NCI-H128 (cell line): ENCODE data around the gene WDR88.
"Not testable (repeated sequence)": the region's sequence is repeated elsewhere in the genome, so short reads cannot be mapped to it uniquely, and the experiment has no call there.

Experiments
- DNase-seq: peaks from one replicate; lab custom pipeline; 2025; ENCODE audit not compliant: unreplicated experiment; lab: John Stamatoyannopoulos, UW

WDR88 gene

DNA sequence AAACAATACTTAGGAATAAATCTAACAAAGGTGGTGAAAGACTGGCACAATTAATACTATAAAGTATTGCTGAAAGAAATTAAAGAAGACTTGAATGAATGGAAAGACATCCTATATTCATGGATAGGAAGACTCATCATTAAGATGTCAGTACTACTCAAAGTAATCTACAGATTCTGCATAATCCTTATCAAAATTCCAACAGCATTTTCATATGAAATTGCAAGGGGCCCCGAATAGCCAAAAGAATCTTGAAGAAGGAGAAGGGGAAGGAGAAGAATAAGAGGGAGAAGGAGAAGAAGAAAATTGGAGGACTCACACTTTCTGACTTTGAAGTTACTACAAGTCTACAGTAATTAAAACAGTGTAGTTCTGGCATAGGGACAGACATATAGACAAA, 36.6 kb downstream of the WDR88 start:
- no peak for DNase-seq

DNA sequence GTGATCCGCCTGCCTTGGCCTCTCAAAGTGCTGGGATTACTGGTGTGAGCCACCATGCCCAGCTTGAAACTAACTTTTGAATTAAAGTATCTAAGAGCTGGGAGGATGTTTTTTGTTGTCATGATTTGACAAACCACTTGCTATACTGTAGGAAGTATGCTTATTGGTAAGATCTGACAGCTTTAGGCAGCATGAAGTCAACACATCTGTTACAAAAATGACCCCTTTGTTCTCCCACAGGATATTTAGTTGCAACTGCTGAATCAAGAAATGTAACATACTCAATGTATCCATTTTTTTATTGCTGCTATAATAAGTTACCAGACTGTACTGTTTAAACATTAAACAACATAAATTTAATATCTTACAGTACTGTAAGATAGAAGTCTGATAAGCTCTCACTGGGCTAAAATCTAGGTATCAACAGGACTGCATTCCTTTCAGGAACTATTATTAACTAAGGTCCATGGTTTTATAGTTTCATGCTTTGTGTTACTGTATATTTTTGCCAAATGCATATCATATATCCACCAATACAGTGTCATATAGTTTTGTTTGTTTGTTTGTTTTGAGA, 39.4 kb downstream of the WDR88 start:
- no peak for DNase-seq

DNA sequence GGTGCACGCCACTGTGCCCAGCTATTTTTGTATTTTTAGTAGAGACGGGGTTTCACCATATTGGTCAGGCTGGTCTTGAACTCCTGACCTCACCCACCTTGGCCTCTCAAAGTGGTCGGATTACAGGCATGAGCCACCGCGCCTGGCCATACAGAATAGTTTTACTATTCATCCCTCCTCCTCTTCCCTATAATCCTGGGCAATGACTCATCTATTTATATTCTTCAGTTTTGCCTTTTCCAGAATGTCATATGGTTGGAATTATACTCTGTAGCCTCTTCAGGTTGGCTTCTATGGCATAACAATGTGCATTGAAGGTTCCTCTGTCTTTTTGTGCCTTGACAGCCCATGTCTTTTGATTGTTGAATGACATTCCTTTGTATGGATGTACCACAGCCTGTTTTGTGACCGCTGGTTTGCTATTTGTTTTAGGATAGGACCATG, 40.0 kb downstream of the WDR88 start:
- no peak for DNase-seq

DNA sequence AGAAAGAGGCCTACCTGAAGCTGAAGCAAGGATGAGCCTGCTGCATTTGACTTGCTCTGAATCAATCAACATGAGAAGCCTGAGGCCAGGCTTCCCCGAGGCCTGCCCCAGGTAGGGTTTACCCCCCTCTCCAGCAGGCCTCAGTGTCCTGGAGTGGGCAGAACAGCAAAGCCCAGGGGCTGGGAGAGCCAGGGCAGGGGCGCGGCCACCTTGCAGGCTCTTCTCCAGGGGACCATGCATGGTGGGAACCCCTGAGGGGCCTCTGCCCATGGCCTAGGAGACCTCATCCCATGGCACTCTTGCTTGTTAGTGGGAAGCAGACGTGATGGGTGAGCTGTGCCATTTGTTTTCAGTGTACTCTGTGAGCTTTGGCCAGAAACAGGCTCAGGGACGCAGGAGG, 42.3 kb downstream of the WDR88 start:
- DNase-seq, result no peak

DNA sequence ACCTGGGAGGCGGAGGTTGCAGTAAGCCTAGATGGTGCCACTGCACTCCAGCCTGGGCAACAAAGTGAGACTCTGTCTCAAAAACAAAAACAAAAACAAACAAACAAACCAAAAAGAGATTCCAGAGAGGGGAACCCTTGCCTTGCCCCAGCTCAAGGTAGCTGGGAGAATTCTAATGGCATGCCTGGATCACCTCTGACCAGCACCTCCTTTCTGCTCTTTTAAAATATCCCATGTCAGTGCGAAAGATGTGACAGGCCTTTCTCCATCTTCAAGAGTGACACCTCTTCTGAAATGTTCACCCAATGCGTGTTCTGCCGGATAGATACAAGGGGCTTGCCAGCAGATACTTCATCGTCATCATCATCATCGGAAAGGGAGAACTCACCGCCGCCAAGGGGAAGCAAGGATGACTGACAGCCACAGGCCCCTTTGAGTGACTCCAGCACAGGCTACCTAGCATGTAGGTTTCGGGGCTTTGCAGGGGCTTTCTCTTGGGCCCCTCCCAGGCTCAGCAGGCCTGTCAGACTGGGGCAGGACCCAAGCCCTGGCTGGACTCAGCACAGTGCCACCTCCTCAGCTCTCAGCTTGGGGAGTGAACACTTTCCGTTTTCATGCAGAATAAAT, 43.4 kb downstream of the WDR88 start:
- DNase-seq, result no peak

DNA sequence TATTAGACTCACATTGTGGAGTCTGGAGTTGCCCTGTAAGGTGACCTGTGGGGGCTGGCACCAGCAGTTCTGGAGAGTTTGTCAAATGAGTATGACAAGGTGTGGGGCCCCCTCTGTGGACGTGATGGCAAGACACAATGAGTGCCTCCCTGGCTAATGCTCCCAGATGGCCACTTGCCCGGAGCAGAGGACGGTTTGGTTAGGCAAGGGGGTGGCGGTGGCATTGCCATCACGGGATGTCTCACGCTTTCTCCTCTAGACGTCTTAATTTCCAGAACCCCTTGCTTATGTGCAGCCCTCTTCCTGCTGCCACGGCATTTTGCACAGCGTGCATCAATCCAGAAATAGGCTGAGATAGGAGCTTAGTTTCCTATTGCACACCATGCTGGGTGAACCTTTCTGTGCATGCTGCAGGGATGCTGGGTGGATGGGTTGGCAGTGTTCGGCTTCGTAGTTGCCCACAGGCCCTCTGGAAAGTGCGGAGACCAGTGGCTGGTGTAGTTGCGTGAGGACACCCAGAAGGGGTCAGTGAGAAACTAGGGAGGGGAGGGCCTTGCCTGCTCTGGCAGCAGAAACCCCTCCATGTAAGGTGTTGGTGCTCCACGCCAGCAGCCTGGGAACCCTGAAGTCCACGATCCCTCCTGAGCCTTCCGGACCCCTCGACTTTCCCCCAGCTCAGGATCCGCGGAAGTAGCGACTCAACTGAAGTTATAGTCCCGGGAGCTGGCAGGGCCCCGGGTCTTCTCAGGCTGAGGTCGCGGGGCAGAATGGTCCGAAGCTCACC, 44.2 kb downstream of the WDR88 start:
- no peak for DNase-seq

DNA sequence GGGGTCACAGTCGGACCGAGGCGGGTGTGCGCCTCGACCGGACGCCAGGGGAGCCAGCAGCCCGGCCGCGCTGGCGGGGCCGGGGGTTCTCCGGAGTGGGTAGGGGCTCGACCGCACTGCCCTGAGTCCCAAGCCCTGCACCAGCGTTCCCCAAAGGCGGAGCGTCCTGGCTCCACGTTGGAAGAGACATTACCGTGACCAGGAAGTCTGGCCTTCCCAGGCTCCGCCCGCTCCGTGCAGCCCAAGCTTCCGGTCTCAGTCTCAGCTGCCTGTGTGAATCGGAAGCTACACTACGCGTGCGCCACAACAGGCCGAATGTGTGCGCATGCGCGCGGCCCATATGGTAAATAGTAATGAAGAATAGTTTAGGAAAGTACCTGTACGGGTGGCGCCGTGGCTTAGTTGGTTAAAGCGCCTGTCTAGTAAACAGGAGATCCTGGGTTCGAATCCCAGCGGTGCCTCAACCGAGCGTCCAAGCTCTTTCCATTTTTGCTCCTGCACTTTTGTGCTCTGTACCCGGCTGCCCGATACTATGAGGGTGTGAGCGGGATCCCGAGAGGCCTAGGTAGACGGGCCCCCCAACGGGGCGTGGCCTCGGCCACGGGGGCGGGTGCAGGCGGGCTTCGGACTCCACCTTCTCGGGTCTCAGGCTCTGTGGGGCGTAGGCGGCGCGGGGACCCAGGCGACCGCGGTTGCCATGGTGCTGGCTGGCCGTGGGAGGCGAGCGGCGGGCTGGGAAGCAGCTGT, 44.9 kb downstream of the WDR88 start:
- DNase-seq, result peak; percentile 95

DNA sequence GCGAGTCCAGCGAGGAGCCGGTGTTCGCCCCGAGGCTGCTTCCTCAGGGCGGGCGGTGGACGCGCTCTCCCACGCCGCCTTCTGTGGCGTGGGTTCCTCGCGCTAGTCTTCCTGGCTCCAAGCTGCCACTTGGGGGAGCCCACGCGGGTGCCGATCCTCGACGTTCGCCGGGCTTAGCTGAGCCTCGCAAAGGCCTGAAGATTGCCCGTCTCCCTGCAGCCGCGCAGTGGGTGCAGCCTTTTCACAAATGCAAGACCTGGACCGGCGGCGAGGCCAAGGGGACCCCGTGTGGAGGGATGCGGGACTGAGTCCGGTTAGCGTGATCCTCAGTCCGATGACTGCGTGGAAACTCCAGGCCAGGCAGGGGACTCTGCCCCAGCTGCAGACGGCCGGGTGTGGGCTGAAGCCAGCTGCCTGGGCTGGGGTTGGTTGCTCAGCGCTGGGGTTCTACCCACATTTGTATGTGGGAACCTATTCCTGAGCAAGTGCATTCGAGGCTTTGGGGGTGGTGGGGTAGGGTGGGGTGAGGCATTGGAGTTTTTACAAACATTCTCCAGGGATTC, 45.6 kb downstream of the WDR88 start:
- peak; percentile 49 for DNase-seq

DNA sequence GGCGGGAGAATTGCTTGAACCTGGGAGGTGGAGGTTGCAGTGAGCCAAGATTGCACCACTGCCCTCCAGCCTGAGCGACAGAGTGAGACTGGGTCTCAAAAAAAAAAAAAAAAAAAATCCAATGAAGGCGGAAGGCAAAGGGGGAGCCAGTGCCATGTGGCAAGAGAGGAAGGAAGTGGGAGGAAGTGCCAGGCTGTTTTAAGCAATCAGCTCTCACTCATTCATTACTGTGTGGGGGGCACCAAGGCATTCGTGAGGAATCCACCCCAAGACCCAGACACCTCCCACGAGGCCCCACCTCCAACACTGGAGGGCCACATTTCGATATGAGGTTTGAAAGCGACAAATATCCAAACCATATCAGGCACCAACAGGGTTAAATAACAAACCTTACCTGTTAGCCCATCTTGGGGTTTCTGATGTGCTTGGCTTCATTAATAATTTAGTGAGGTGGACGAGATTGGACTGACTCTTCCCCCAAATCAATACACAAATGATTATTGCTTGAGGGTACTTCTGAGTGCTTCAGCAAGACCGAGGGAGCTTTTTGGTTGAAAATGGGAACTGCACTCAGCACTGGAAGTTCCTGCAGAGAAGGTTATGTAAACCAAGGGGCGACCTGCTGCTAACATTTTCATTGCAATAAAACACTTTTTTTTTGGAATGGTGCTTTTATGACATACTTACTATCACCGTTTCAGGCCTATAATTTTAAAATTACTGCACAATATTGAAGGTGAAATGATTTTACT, 54.7 kb downstream of the WDR88 start:
- DNase-seq, result no peak

DNA sequence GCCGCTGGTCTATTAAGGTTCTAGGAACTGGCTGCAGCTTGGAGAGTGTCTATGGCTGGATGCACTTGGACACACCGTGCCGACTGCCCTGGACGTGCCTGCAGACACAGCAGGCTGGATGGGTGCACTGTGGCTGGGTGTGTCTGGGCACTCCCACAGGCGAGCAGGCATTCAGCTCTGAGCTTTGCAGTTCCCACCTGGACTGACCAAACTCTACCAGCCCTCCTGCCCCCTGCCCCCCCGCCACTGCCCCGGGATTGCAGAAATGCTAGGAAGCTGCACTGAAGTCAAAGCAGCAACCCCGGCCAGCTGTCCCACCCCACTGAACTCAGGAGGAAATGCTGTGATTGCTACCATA, 55.2 kb downstream of the WDR88 start:
- no peak for DNase-seq

DNA sequence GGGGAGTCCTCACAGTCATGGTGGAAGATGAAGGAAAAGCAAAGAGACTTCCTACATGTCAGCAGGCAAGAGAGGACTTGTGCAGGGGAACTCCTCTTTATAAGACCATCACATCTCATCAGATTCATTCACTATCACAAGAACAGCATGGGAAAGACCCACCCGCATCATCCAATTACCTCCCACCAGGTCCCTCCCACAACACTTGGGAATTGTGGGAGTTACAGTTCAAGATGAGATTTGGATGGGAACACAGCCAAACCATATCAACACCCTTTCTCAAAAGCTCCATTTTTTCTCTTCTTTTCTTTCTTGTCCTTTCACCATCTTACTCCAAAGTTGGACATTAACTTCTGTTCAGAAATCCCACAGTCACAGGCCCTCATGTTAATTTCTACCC, 57.5 kb downstream of the WDR88 start:
- no peak for DNase-seq

DNA sequence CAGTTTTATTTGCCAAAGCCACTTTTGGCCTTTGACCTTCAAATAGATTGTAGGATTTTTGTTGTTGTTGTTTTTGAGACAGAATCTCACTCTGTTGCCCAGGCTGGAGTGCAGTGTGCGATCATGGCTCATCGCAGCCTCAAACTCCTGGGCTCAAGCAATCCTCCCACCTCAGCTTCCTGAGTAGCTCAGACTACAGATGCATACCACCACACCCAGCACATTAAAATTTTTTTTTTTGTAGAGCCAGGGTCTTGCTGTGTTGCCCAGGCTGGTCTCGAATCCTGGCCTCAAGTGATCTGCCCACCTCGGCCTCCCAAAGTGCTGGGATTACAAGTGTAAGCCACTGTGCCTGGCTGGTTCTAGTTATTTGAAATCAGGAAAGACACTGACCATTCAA, 59.2 kb downstream of the WDR88 start:
- not testable (repeated sequence) for DNase-seq

DNA sequence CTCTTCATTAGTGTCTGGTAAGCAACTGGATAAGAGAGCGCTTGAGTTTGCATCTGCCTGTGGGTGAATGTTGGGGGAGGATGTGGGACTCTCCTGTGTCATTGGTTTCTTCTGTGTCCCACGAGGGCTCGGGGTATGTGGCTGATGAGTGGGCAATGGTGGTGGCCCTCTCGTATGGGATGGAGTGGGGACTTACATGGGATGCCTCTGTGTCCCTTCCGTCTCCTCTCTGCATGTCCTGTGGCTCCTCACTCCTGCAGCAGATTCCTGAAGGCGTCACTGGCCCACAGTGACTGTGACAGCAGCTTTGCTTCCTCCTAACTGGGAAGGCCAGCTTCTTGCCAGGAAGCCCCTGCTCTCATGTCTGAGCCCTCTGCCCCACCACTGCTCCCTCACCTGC, 59.6 kb downstream of the WDR88 start:
- no peak for DNase-seq

DNA sequence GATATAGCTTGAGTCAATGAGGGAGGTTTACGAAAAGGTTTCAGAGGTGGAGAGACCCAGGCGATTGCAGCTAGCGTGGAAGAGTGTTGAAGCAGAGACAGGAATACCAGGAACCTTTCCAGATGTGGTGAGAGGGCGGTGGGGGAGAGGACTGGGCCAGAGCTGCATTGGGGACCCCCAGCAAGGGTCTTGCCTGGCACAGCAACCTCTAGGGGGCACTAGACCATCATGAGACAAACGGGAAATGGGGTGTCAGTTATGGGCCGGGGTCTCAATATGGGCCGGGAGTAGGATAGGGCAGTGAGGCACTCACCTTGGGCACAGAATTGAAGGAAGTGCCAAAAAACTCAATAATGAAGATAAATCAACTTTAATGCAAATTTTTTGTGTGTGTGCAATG, 60.1 kb downstream of the WDR88 start:
- no peak for DNase-seq

DNA sequence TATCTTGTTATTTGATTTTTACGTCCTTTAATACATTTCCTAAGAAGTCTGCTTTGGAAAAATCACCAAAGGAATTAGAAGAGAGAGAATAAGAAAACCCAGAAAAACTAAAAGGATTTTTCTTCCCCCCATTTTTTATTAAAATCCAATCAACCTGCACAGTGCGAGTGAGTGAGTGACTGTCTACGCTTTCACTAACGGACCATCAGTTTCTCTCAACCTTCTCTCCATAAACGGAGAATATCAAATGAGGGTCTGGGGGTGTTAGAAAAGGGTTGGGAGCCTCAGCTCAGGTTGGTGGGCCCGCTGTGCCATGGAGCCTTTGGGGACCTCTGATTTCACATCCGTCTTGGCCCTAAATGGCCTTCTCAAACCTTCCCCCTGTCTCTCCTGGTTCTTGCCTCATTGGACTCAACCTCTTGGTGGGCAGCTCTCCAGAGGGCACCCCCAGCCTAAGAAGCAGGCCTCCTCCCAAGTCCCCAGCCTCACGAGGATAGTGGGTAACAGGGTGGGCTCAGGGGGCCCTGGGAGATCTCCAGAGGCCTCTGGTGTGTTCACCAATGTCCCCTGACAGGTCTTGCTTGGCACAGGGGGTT, 61.5 kb downstream of the WDR88 start:
- DNase-seq, result no peak

DNA sequence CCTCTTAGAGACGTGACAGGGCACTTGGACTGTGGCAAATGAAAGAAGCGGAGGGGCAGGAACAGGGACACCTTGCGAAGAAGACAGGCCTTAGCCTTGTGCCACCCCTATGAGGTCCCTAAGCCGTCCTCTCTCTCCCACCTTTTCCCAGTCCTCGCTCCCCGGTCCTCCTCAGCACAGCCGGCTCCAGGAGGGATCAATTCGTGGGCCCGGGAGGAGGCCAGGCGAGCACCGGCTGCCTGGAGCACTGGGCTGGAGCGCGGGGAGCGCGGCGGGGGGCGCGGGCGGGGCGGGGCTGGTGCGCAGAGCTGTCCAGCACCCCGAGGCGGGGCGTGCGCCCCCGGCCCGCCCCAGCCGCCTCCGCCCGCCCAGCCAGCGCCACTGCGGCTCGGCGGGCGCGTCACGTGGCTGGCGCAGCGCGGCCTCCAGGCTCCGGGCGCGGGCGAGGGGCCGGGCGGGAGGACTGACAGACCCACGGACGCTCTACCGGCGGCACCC, 62.0 kb downstream of the WDR88 start, which contains the start of gene LRP3:
TSS of gene LRP3 (plus strand) at position 466 of the 498 bp plus-strand sequence. CDS start 456 bp downstream, outside the sequence.
- peak; percentile 8 for DNase-seq

DNA sequence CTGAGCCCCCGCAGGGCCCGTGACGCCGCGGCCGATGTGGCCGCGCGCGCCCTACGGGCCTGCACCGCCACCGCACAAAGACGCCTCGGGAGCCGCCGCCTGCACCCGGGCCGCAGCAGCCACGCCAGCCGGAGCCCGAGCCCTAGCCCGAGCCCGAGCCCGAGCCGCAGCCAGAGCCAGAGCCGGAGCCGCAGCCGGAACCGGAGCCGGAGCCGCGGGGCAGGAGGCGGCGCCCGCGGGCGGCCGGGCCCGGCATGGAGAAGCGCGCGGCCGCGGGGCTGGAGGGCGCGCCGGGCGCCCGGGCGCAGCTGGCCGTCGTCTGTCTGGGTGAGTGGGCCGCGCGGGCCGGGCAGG, 62.6 kb downstream of the WDR88 start:
- DNase-seq, result no peak

DNA sequence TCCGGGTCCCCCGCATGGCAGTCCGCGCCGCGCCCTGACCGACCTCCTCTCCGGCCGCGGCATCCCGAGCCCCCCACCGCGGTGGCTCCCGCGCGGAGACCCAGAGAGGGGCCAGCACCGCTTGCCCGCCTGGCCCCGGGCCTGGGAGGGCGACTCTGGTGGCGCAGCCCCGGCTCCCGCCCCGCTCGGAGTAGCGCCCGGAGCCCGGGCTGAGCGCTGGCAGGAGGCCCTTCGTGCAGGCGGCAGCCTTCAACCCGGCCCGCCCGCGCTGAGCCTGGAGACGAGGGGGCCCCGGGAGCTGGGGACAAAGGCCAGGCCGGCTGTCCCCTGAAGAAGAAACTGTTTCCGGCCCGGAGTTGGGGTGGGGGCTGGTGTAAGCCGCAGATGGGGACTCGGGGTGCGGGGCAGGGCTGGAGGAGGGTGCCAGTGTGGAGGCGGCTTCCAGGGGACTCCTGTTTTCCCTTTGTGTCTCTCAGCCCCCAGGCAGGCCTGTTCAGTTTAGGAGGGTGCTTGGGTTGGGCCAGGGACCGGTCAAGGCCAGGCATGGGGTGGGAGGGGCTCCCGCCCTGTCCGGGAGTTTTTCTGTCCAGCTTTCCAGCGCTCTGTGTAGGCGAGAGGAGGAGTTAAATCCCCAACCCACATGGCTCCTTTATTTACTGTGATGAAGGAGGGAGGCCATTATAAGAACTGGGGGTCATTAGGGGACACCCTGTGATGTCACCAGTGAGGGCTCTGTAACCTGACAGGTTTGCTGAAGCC, 63.2 kb downstream of the WDR88 start:
- no peak for DNase-seq

DNA sequence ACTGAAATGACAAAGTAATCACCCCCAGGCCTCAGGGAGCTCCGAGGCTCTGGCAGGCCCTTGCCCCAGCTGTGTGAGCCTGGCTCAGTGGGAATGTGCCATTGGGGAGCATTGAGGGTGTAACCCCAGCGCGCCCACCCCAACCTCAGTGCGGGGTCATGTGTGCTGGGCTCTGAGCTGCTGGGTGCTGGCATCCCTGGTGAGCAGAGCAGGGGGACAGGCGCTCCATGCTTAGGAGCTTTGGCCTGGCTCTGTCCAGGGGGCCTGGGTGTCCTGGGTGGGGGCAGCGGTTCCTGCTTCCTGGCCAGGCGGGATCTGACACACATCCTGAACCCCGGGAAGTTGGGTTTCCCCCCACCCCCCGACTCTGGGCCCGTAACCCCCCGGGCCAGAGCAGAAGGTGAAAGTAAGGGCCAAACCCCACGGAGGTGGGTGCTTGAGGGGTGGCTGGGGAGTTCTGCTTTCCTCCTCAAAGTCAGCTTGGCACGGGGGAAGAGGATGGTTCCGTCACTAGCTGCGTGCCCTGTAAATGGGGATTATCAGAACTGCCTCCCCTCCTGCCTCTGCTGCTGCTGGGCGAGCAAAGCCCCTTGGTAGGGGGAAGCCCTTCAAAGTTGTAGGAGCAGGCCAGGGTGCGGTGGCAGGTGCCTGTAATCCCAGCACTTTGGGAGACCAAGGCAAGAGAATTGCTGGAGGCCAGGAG, 63.9 kb downstream of the WDR88 start:
- no peak for DNase-seq
